ENCODE measurements around the gene IGF2.

IGF2 gene

DNA sequence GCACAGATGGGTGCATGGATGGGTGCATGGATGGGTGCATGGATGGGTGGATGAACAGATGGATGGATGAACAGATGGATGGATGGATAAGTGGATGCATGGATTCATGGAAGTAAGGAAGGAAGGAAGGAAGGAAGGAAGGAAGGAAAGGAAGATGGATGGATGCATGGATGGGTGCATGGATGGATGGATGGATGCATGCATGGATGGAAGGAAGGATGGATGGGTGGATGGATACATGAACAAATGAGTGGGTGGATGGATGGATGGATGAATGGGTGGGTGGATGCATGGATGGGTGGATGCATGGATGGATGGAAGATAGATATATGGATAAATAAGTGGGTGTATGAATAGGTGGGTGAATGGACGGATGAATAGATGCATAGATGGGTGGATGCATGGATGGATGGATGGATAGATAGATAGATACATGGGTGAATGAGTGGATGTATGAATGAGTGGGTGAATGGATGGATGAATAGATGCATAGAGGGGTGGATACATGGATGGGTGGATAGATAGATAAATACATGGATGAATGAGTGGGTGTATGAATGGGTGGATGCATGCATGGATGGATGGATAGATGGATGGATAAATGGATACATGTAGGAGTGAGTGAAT, 32.5 kb downstream of the IGF2 start:
- TF ChIP-seq, protein P1, sequence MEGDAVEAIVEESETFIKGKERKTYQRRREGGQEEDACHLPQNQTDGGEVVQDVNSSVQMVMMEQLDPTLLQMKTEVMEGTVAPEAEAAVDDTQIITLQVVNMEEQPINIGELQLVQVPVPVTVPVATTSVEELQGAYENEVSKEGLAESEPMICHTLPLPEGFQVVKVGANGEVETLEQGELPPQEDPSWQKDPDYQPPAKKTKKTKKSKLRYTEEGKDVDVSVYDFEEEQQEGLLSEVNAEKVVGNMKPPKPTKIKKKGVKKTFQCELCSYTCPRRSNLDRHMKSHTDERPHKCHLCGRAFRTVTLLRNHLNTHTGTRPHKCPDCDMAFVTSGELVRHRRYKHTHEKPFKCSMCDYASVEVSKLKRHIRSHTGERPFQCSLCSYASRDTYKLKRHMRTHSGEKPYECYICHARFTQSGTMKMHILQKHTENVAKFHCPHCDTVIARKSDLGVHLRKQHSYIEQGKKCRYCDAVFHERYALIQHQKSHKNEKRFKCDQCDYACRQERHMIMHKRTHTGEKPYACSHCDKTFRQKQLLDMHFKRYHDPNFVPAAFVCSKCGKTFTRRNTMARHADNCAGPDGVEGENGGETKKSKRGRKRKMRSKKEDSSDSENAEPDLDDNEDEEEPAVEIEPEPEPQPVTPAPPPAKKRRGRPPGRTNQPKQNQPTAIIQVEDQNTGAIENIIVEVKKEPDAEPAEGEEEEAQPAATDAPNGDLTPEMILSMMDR (IDR thresholded peaks at IDR 0.05; ENCODE audit: low read length, missing control alignments): no peak
- H3K4me3 ChIP-seq (replicated peaks; ENCODE audit: low read depth, low read length): no peak overlapping the region
- no peak for DNase-seq (ENCODE audit: low read depth)

- no peak overlapping the region for H3K4me3 ChIP-seq (replicated peaks; ENCODE audit: low read depth, low read length)
- DNase-seq (ENCODE audit: low read depth): no peak
- TF ChIP-seq, protein P1 (IDR thresholded peaks at IDR 0.05; ENCODE audit: low read length, missing control alignments): no peak
Measured at GRCh38 chr11:2105511-2105910, 33.7 kb downstream of the IGF2 start.

DNA sequence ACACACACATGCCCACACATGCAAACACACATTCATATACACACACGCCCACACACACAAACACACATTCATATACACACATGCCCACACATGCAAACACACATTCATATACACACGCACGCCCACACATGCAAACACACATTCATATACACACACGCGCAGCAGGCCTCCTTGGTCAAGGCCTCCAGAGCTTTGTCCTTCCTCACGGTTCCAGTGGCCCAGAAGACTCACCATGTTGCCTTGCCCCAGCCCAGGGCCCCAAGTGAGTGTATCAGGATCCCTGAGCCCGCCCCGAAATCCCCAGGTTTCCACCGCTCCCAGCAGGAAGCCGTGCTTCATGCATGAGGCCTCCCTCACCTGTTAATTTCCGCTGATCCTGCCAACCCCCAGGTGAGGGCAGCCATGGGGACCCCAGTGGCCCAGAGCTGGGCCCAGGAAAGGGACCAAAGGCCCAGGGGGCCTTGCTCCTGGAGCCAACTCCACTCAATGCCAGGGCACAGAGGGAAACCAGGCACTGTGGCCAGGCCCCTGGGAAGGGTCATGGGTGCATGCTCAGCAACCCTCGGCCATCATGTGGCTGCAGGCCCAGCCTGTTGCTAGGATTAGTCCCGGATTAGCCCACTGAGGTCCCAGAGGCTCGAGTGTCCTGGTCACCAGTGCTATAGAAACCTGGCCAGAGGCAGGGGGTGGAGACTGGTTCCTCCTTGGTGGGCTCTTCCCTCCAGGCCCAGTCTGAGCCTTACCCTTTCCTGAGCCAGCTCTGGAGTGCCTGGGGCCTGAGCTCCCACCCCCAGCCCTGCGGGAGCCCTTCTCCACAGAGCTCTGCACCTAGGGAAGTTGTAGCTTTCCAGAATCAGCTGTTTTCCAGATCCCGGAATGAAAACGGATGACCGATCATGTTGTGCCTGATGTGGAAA, 34.4 kb downstream of the IGF2 start:
- TF ChIP-seq, protein P1 (IDR thresholded peaks at IDR 0.05; ENCODE audit: low read length, missing control alignments): no peak
- no peak overlapping the region for H3K4me3 ChIP-seq (replicated peaks; ENCODE audit: low read depth, low read length)
- DNase-seq (ENCODE audit: low read depth): no peak

GRCh38 chr11:2103668-2104523, 35.3 kb downstream of the IGF2 start:
- TF ChIP-seq, protein P1 (IDR thresholded peaks at IDR 0.05; ENCODE audit: low read length, missing control alignments): no peak
- no peak overlapping the region for H3K4me3 ChIP-seq (replicated peaks; ENCODE audit: low read depth, low read length)
- DNase-seq (ENCODE audit: low read depth): no peak

GRCh38 chr11:2102883-2103213, 36.3 kb downstream of the IGF2 start:
- no peak for DNase-seq (ENCODE audit: low read depth)
- TF ChIP-seq, protein P1 (IDR thresholded peaks at IDR 0.05; ENCODE audit: low read length, missing control alignments): no peak
- H3K4me3 ChIP-seq (replicated peaks; ENCODE audit: low read depth, low read length): no peak overlapping the region

DNA sequence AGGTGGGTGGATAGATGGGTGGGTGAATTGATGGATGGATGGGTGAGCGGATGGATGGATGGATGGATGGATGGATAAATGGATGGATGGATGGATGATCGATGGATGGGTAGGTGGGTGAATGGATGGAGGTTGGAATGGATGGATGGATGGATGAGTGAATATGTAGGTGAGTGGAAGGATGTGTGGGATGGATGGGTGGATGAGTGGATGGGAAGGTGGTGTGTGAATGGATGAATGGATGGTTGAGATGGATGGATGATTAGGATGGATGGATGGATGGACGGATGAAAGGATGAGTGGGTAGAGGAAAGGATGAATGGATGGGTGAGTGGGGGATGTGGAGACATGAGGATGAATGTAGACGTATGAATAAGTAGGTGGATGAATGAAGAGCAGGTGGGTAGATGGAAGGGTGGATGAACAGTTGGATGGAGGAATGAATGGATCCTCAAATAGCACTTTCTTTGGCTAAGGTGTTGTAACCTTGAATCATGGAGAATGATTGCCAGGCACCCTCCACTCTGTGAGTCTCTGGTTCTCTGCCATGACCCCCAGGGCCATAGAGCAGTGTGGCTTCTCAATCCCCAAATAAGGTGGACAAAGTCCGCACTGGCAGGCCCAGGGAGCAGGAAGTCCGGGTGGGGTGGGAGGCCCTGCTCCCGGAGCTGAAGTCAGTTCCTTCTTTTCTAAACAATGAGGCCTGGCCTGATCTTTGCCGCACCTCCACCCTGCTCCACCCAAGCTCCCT, 36.9 kb downstream of the IGF2 start:
- TF ChIP-seq, protein P1 (IDR thresholded peaks at IDR 0.05; ENCODE audit: low read length, missing control alignments): no peak
- H3K4me3 ChIP-seq (replicated peaks; ENCODE audit: low read depth, low read length): no peak overlapping the region
- DNase-seq (ENCODE audit: low read depth): no peak
